ENCODE data around the gene HCFC2. TPM values are rescaled to one million over a fixed set of nuclear protein-coding genes. Genes with fewer than 3 reads are reported as not detected.

HCFC2 gene
- total RNA-seq (2011; cell fraction: chromatin; rRNA removed; ENCODE audit: low replicate concordance): 8.2 and 19.6 TPM in 2 replicates
- total RNA-seq (2011; cell fraction: nucleolus; rRNA removed): 4.3 and 6.1 TPM in 2 replicates
- total RNA-seq (2011; cell fraction: nucleoplasm; rRNA removed): 5.7 and 8.1 TPM in 2 replicates
- total RNA-seq (2014; rRNA removed) (2.8 and 3.8 TPM in 2 replicates), total RNA-seq (2014; rRNA removed; fragmentation: Illumina TruSeq; extraction: Trizol) (4.4 and 6.0 TPM in 2 replicates), total RNA-seq (2015; rRNA removed; fragmentation: Illumina TruSeq; extraction: Trizol) (5.2 and 6.5 TPM in 2 replicates), total RNA-seq (2021) (3.8 and 4.0 TPM in 2 replicates), polyA plus RNA-seq (2011; rRNA removed) (4.0 and 5.8 TPM in 2 replicates), polyA plus RNA-seq (2014; fragmentation: Illumina TruSeq; extraction: Trizol) (3.1 and 3.8 TPM in 2 replicates), polyA plus RNA-seq (2014; fragmentation: Nextera tagmentation; extraction: Ambion mirVana) (1 to 10 TPM; 1.2 to 1.6 TPM), polyA plus RNA-seq (2014; rRNA removed) (2.5 and 5.7 TPM in 2 replicates), polyA minus RNA-seq (2011; rRNA and poly(A)+ RNA removed) (8.2 and 8.4 TPM in 2 replicates), Bru-seq, nascent RNA (percentile 61 among the genes with signal in this experiment), BruChase-seq, experiment 1, labeled RNA remaining after a 2-hour chase (percentile 66 among the genes with signal in this experiment), BruChase-seq, experiment 2, labeled RNA remaining after a 6-hour chase (percentile 69 among the genes with signal in this experiment)
- 1.6 and 1.7 TPM in 2 replicates for polyA plus RNA-seq (2011; cell fraction: cytosol; rRNA removed)
- polyA plus RNA-seq (2011; cell fraction: nucleus; rRNA removed): 4.7 and 5.7 TPM in 2 replicates
- 2.5 and 2.9 TPM in 2 replicates for polyA plus RNA-seq (2012)
- 2.1 and 3.3 TPM in 2 replicates for polyA minus RNA-seq (2011; cell fraction: cytosol; rRNA and poly(A)+ RNA removed)
- 4.7 and 6.9 TPM in 2 replicates for polyA minus RNA-seq (2011; cell fraction: nucleus; rRNA and poly(A)+ RNA removed)
- long read RNA-seq, experiment 1, full-length matches to known transcripts: 10 of 19 reads
- long read RNA-seq, experiment 1, partial matches to known transcripts: 3 of 19 reads
- long read RNA-seq, experiment 1, other reads (novel, unspliced or antisense): 6 of 19 reads
- long read RNA-seq, experiment 2, partial matches to known transcripts: 0 of 2 reads
- long read RNA-seq, experiment 2, other reads (novel, unspliced or antisense): 2 of 2 reads
- long read RNA-seq, experiment 3, partial matches to known transcripts: 1 of 1 reads
- long read RNA-seq, experiment 3, other reads (novel, unspliced or antisense): 0 of 1 reads

GRCh38 chr12:104064031-104064841 is at the start of gene HCFC2:
HCFC2 (plus strand) TSS chr12:104064531; CDS start chr12:104064561, 30 bp downstream.
- peak within 1 kb of the TSS; percentile 99 for H3K4me3 ChIP-seq
- H4K20me1 ChIP-seq (replicated peaks; ENCODE audit: control insufficient read depth, insufficient read depth, low read length): no peaks in the 10 kb centered on the region
- peaks cover 5 to 8% of the 10 kb centered on the region in 2 experiments; a peak in 1 of 5 replicates for H3K27me3 ChIP-seq (ENCODE audit: control insufficient read depth in 2 of 2, insufficient read depth in 2 of 2, low read length in 2 of 2)
- under 1% methylated on average over 19 of the region's 74 CpGs for WGBS (ENCODE audit: insufficient coverage, low coverage, missing lambda C conversion rate)
- H3K4me1 ChIP-seq (replicated peaks in 1 of 2; ENCODE audit: control insufficient read depth in 2 of 2, insufficient read depth in 2 of 2, low read length in 2 of 2): peaks cover 5 to 15% of the 10 kb centered on the region in 2 experiments; a peak in 3 of 5 replicates
- BruUV-seq (replicated peaks): no TSS peak
- peaks cover 8% of the 10 kb centered on the region; the same call in 1 of the 3 replicates for H3K36me3 ChIP-seq (ENCODE audit: control insufficient read depth, insufficient read depth, low read length)
- ATAC-seq (peak; percentile 97), FAIRE-seq (peak; percentile 76), DNase-seq (ENCODE audit: extremely low read depth in 1 of 4, low spot score in 3 of 4) (peak; percentile 92 to 98 (median 98))
- ChIA-PET CTCF (ENCODE audit: low intra/inter-chr PET ratio) (interaction anchor here (0.6 to 1.0 kb wide), 2 partner anchors 42 to 102 kb away, joined by 3 read pairs; no protein-coding TSS in a partner anchor), POLR2A (interaction anchor here (0.6 to 0.7 kb wide), 4 partner anchors 45 to 227 kb away, joined by 3 read pairs; no protein-coding TSS in a partner anchor)
- H3K9ac ChIP-seq (ENCODE audit: insufficient read depth in 1 of 2, low read depth in 2 of 2, low read length in 2 of 2): peak within 1 kb of the TSS; percentile 68 to 90
- intact Hi-C loops (cut with micrococcal nuclease): loop anchor here (2.0 kb wide), 1 partner anchor 45 kb away; no protein-coding TSS in a partner anchor
- peak within 1 kb of the TSS; percentile 99 for H2AFZ ChIP-seq (ENCODE audit: low read depth, low read length)
- in situ Hi-C loops (cut with MboI): no loop called here
- peak within 1 kb of the TSS; percentile 83 for H3K4me2 ChIP-seq (ENCODE audit: insufficient read depth, low read length)
- H3K79me2 ChIP-seq (ENCODE audit: control insufficient read depth, insufficient read depth, low read length): peaks cover 11% of the 10 kb centered on the region; the same call in 2 of the 3 replicates
- H3K27ac ChIP-seq (ENCODE audit: extremely low read depth, low read depth, low read length): peak within 1 kb of the TSS; percentile 67; the same call in 2 of the 3 replicates
- no peaks in the 10 kb centered on the region for H3K9me1 ChIP-seq (ENCODE audit: control insufficient read depth, insufficient read depth, low read length)
- no peaks in the 10 kb centered on the region for H3K9me3 ChIP-seq (replicated peaks; ENCODE audit: control insufficient read depth, insufficient read depth, low read depth, low read length)
- TF ChIP-seq RREB1 (CRISPR knock-in tag; IDR thresholded peaks at IDR 0.05) (peak; percentile 47; the same call in 1 of the 2 replicates), KLF6 (CRISPR knock-in tag; IDR thresholded peaks at IDR 0.05; ENCODE audit: borderline replicate concordance) (0 out of 2 replicates have a peak, but pooled peaks have one; percentile 10), ETS1 (conservative IDR thresholded peaks at IDR 0.05; ENCODE audit: control insufficient read depth, low read depth, low read length) (peak; percentile 93), ZBED1 (IDR thresholded peaks at IDR 0.05) (no peak), ZNF395 (CRISPR knock-in tag; IDR thresholded peaks at IDR 0.05) (peak; percentile 84)
